ENCODE measurements around the gene EPHA6. TPM values are rescaled to one million over a fixed set of nuclear protein-coding genes. Genes with fewer than 3 reads are reported as not detected.

EPHA6 gene
- total RNA-seq, 1 donor from 2014 or later: 16.5 TPM

GRCh38 chr3:97391167-97391566, 576.8 kb downstream of the EPHA6 start:
- Mint-ChIP-seq H3K36me3 (ENCODE audit: insufficient read depth) (peaks cover 4% of the 10 kb centered on the region), H3K9me3 (ENCODE audit: low read depth) (peaks cover 6% of the 10 kb centered on the region), H3K27ac (no peak overlapping the region), H3K4me3 (ENCODE audit: low read depth) (no peak overlapping the region), H3K27me3 (no peaks in the 10 kb centered on the region), H3K4me1 (ENCODE audit: low read depth) (no peaks in the 10 kb centered on the region)
- TF ChIP-seq CTCF (IDR thresholded peaks at IDR 0.05; ENCODE audit: unreplicated experiment): no peak
- no peak for DNase-seq (ENCODE audit: low spot score, unreplicated experiment)

GRCh38 chr3:97409612-97410011, 595.2 kb downstream of the EPHA6 start:
- DNase-seq (ENCODE audit: low spot score, unreplicated experiment): no peak
- Mint-ChIP-seq H3K9me3 (ENCODE audit: low read depth) (no peaks in the 10 kb centered on the region), H3K36me3 (ENCODE audit: insufficient read depth) (no peaks in the 10 kb centered on the region), H3K4me1 (ENCODE audit: low read depth) (no peaks in the 10 kb centered on the region), H3K27me3 (no peaks in the 10 kb centered on the region), H3K27ac (no peak overlapping the region), H3K4me3 (ENCODE audit: low read depth) (no peak overlapping the region)
- TF ChIP-seq CTCF (IDR thresholded peaks at IDR 0.05; ENCODE audit: unreplicated experiment): no peak

- no peaks in the 10 kb centered on the region for H3K27me3 Mint-ChIP-seq
- no peaks in the 10 kb centered on the region for H3K4me1 Mint-ChIP-seq (ENCODE audit: low read depth)
- H3K36me3 Mint-ChIP-seq (ENCODE audit: insufficient read depth): peaks cover 5% of the 10 kb centered on the region
- H3K4me3 Mint-ChIP-seq (ENCODE audit: low read depth): no peak overlapping the region
- TF ChIP-seq CTCF (IDR thresholded peaks at IDR 0.05; ENCODE audit: unreplicated experiment): no peak
- DNase-seq (ENCODE audit: low spot score, unreplicated experiment): no peak
- H3K9me3 Mint-ChIP-seq (ENCODE audit: low read depth): peaks cover 26% of the 10 kb centered on the region
- no peak overlapping the region for H3K27ac Mint-ChIP-seq
These were observed 607.2 kb downstream of the EPHA6 start for GRCh38 chr3:97421565-97421964.

GRCh38 chr3:97425002-97425401, 610.6 kb downstream of the EPHA6 start:
- Mint-ChIP-seq H3K27me3 (no peaks in the 10 kb centered on the region), H3K4me3 (ENCODE audit: low read depth) (no peak overlapping the region), H3K9me3 (ENCODE audit: low read depth) (peaks cover 33% of the 10 kb centered on the region), H3K36me3 (ENCODE audit: insufficient read depth) (peaks cover 5% of the 10 kb centered on the region), H3K27ac (no peak overlapping the region), H3K4me1 (ENCODE audit: low read depth) (no peaks in the 10 kb centered on the region)
- TF ChIP-seq CTCF (IDR thresholded peaks at IDR 0.05; ENCODE audit: unreplicated experiment): no peak
- DNase-seq (ENCODE audit: low spot score, unreplicated experiment): no peak

- no peak overlapping the region for H3K4me3 Mint-ChIP-seq (ENCODE audit: low read depth)
- peaks cover 3% of the 10 kb centered on the region for H3K36me3 Mint-ChIP-seq (ENCODE audit: insufficient read depth)
- no peaks in the 10 kb centered on the region for H3K27me3 Mint-ChIP-seq
- peaks cover 2% of the 10 kb centered on the region for H3K4me1 Mint-ChIP-seq (ENCODE audit: low read depth)
- H3K27ac Mint-ChIP-seq: no peak overlapping the region
- TF ChIP-seq CTCF (IDR thresholded peaks at IDR 0.05; ENCODE audit: unreplicated experiment): no peak
- no peak for DNase-seq (ENCODE audit: low spot score, unreplicated experiment)
- H3K9me3 Mint-ChIP-seq (ENCODE audit: low read depth): peaks cover 14% of the 10 kb centered on the region
These were observed 616.2 kb downstream of the EPHA6 start for GRCh38 chr3:97430601-97431000.

Data from progenitor cell of endocrine pancreas (in vitro differentiated cells).